GM18499 (cell line): ENCODE data around the gene TRIM9.

ENCODE experiments used
- ATAC-seq: cut with Tn5 transposase; IDR thresholded peaks from one replicate; pipeline ENCODE4 v1.9.1; 2021; ENCODE audit warnings: moderate number of reproducible peaks; ENCODE audit not compliant: insufficient read depth, unreplicated experiment

TRIM9 gene

GRCh38 chr14:51094282-51094821 lies 553 bp downstream of the TRIM9 start:
- ATAC-seq = no peak

- no peak for ATAC-seq
Measured at GRCh38 chr14:51093371-51094281, 1.3 kb downstream of the TRIM9 start.

- no peak for ATAC-seq
Measured at GRCh38 chr14:51092965-51093364, 1.9 kb downstream of the TRIM9 start.

- ATAC-seq = no peak
Measured at GRCh38 chr14:51089278-51089677, 5.6 kb downstream of the TRIM9 start.

- no peak for ATAC-seq
Measured at GRCh38 chr14:51087031-51087441, 7.9 kb downstream of the TRIM9 start.

- no peak for ATAC-seq
Measured at GRCh38 chr14:51086044-51086443, 8.9 kb downstream of the TRIM9 start.

GRCh38 chr14:51084962-51085361 lies 9.9 kb downstream of the TRIM9 start:
- ATAC-seq = no peak

GRCh38 chr14:51084507-51084906 lies 10.4 kb downstream of the TRIM9 start:
- ATAC-seq = no peak

- ATAC-seq = no peak
Measured at GRCh38 chr14:51082349-51082748, 12.6 kb downstream of the TRIM9 start.

GRCh38 chr14:51081712-51082111 lies 13.2 kb downstream of the TRIM9 start:
- ATAC-seq = no peak

- ATAC-seq = no peak
Measured at GRCh38 chr14:51081209-51081608, 13.7 kb downstream of the TRIM9 start.

GRCh38 chr14:51080645-51081044 lies 14.3 kb downstream of the TRIM9 start:
- ATAC-seq = no peak

GRCh38 chr14:51079489-51079888 lies 15.4 kb downstream of the TRIM9 start:
- no peak for ATAC-seq

- no peak for ATAC-seq
Measured at GRCh38 chr14:51079085-51079484, 15.8 kb downstream of the TRIM9 start.

- no peak for ATAC-seq
Measured at GRCh38 chr14:51074701-51075385, 20.1 kb downstream of the TRIM9 start.

GRCh38 chr14:51073731-51074130 lies 21.2 kb downstream of the TRIM9 start:
- no peak for ATAC-seq

GRCh38 chr14:51072976-51073375 lies 21.9 kb downstream of the TRIM9 start:
- no peak for ATAC-seq

GRCh38 chr14:51071857-51072256 lies 23.0 kb downstream of the TRIM9 start:
- ATAC-seq = no peak

GRCh38 chr14:51070726-51071125 lies 24.2 kb downstream of the TRIM9 start:
- ATAC-seq = no peak

GRCh38 chr14:51069055-51069454 lies 25.9 kb downstream of the TRIM9 start:
- no peak for ATAC-seq

- no peak for ATAC-seq
Measured at GRCh38 chr14:51068268-51068667, 26.6 kb downstream of the TRIM9 start.
